OCI-LY1 (cell line): Measurements from ENCODE around the gene BCL2.

Source experiments
- H2AFZ ChIP-seq: fragments of 200-600 bp; sonication (generic), shearing (Covaris generic); 2 replicates; pipeline ENCODE4 v1.6.0; 2014; ENCODE audit warnings: antibody characterized with exemption, mild to moderate bottlenecking, low read length
- H3F3A ChIP-seq: fragments of 200-600 bp; sonication (generic), shearing (Covaris generic); 2 replicates; pipeline ENCODE4 v1.6.0; 2014; ENCODE audit warnings: mild to moderate bottlenecking, antibody characterized with exemption, low read length, moderate library complexity; ENCODE audit not compliant: insufficient read depth
- H3K27ac ChIP-seq: fragments of 200-600 bp; sonication (generic); 2 replicates; pipeline ENCODE4 v1.5.1; 2014; ENCODE audit warnings: low read length, mixed run types, mild to moderate bottlenecking, low read depth; ENCODE audit not compliant: poor library complexity, severe bottlenecking
- H3K27me3 ChIP-seq: fragments of 200-600 bp; sonication (generic); 2 replicates; pipeline ENCODE4 v1.6.0; 2014; ENCODE audit warnings: antibody characterized with exemption, mild to moderate bottlenecking, low read length, moderate library complexity; ENCODE audit not compliant: insufficient read depth
- H3K36me3 ChIP-seq: fragments of 200-600 bp; sonication (generic); 2 replicates; pipeline ENCODE4 v1.6.1; 2014; ENCODE audit warnings: mild to moderate bottlenecking, antibody characterized with exemption, low read length, moderate library complexity, mixed read lengths; ENCODE audit not compliant: insufficient read depth
- H3K4me1 ChIP-seq: fragments of 200-600 bp; sonication (generic); 2 replicates; pipeline ENCODE4 v1.5.1; 2014; ENCODE audit warnings: mild to moderate bottlenecking, low read length, moderate library complexity; ENCODE audit not compliant: insufficient read depth, severe bottlenecking
- H3K4me2 ChIP-seq: fragments of 200-600 bp; sonication (generic), shearing (Covaris generic); 2 replicates; pipeline ENCODE4 v1.6.1; 2014; ENCODE audit warnings: low read length
- H3K4me3 ChIP-seq: fragments of 200-600 bp; sonication (generic); 2 replicates; pipeline ENCODE4 v1.5.1; 2014; ENCODE audit warnings: low read length, low read depth, mild to moderate bottlenecking, mixed read lengths; ENCODE audit not compliant: poor library complexity, severe bottlenecking
- H3K79me2 ChIP-seq: fragments of 200-600 bp; shearing (Covaris generic); 2 replicates; pipeline ENCODE4 v1.6.1; 2016; ENCODE audit warnings: mixed run types, low read length, mixed read lengths; ENCODE audit not compliant: insufficient read depth
- H3K9ac ChIP-seq: fragments of 200-600 bp; sonication (generic), shearing (Covaris generic); 2 replicates; pipeline ENCODE4 v1.6.1; 2014; ENCODE audit warnings: mild to moderate bottlenecking, low read length, mixed read lengths
- H3K9me2 ChIP-seq: fragments of 200-600 bp; sonication (generic), shearing (Covaris generic); 2 replicates; pipeline ENCODE4 v1.6.1; 2014; ENCODE audit warnings: low read depth, mild to moderate bottlenecking, low read length, mixed read lengths
- H3K9me3 ChIP-seq: fragments of 200-600 bp; shearing (Covaris generic); 2 replicates; pipeline ENCODE4 v1.6.1; 2014; ENCODE audit warnings: low read length, mixed read lengths
- H4K20me1 ChIP-seq: fragments of 200-600 bp; sonication (generic), shearing (Covaris generic); 2 replicates; pipeline ENCODE4 v1.6.0; 2016; ENCODE audit warnings: mild to moderate bottlenecking, low read length; ENCODE audit not compliant: insufficient read depth
- CTCF ChIP-seq: fragments of 200-600 bp; sonication (generic), shearing (Covaris generic); IDR thresholded peaks from 2 replicates; pipeline ENCODE4 v1.5.1; 2017; ENCODE audit warnings: mild to moderate bottlenecking, antibody characterized with exemption, low read length, moderate library complexity, mixed read lengths
- EZH2 ChIP-seq: fragments of 200-600 bp; sonication (generic), shearing (Covaris generic); IDR thresholded peaks from 2 replicates; pipeline ENCODE4 v1.8.0; 2017; ENCODE audit warnings: borderline replicate concordance, mixed run types, mild to moderate bottlenecking, antibody characterized with exemption, low read length, moderate library complexity, mixed read lengths

The BCL2 gene

GRCh38 chr18:63107931-63108330 is 211.6 kb downstream of the BCL2 start:
- Histone ChIP-seq H3K79me2 (no peaks in the 10 kb centered on the region), H3K4me2 (no peak overlapping the region), H4K20me1 (no peaks in the 10 kb centered on the region), H3K9me2 (no peaks in the 10 kb centered on the region), H3K4me3 (no peak overlapping the region), H3K27ac (no peak overlapping the region), H3K36me3 (no peaks in the 10 kb centered on the region), H3K9ac (no peak overlapping the region), H3K27me3 (no peaks in the 10 kb centered on the region; the same call in 1 of the 2 replicates), H3K9me3 (no peaks in the 10 kb centered on the region), H3F3A (no peaks in the 10 kb centered on the region), H2AFZ (no peak overlapping the region), H3K4me1 (no peaks in the 10 kb centered on the region)
- TF ChIP-seq EZH2, result no peak
- TF ChIP-seq CTCF, result no peak

DNA sequence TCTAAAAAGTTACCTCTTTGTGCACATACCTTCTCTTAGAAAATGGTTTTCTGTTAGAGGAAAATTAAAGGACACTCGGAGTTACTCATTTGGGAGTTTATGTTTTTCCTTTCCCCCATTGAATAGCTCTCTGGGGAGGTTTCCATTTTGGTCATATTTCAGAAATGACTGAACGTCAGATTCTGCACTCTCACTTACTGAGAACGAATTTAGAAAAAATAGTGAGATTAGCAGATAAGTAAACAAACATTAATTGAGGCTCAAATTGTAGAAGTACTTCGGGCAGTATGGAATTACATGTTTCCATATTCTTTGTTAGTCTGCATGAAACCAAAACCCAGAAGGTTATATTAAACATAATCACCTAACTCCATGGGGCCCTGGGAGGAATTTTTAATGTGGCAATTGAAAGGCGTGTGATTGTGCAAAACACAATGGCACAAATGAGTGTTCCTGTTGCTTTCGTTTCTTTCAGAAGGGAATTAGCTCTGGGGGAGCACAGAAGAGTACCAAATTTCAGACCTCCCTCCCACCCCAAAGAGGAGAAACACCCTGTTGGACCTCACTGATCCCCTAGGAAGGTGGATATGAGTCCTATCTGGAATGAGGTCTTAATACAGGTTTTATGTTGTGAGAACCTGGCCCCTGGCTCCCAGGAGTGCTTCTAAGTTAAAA is 212.3 kb downstream of the BCL2 start:
- H3F3A ChIP-seq, result no peaks in the 10 kb centered on the region
- H3K36me3 ChIP-seq, result no peaks in the 10 kb centered on the region
- no peaks in the 10 kb centered on the region; the same call in 1 of the 2 replicates for H3K27me3 ChIP-seq
- H3K9me2 ChIP-seq, result no peaks in the 10 kb centered on the region
- H3K4me2 ChIP-seq, result no peak overlapping the region
- no peak overlapping the region for H3K27ac ChIP-seq
- no peaks in the 10 kb centered on the region for H3K4me1 ChIP-seq
- H2AFZ ChIP-seq, result no peak overlapping the region
- no peak overlapping the region for H3K9ac ChIP-seq
- H4K20me1 ChIP-seq, result no peaks in the 10 kb centered on the region
- TF ChIP-seq CTCF (no peak), EZH2 (no peak)
- H3K79me2 ChIP-seq, result no peaks in the 10 kb centered on the region
- no peak overlapping the region for H3K4me3 ChIP-seq
- no peaks in the 10 kb centered on the region for H3K9me3 ChIP-seq

- Histone ChIP-seq H3K79me2 (no peaks in the 10 kb centered on the region), H3K9me2 (no peaks in the 10 kb centered on the region), H3K27ac (no peak overlapping the region), H3K27me3 (no peaks in the 10 kb centered on the region; the same call in 1 of the 2 replicates), H4K20me1 (no peaks in the 10 kb centered on the region), H3K4me2 (no peak overlapping the region), H3K9me3 (no peaks in the 10 kb centered on the region), H3K9ac (no peak overlapping the region), H2AFZ (no peak overlapping the region), H3K36me3 (no peaks in the 10 kb centered on the region), H3K4me3 (no peak overlapping the region), H3K4me1 (no peaks in the 10 kb centered on the region), H3F3A (no peaks in the 10 kb centered on the region)
- no peak for TF ChIP-seq CTCF
- TF ChIP-seq EZH2, result no peak
Measured at GRCh38 chr18:63106727-63107126, 212.8 kb downstream of the BCL2 start.
